ENCODE data around the gene TICAM2.

The TICAM2 gene

DNA sequence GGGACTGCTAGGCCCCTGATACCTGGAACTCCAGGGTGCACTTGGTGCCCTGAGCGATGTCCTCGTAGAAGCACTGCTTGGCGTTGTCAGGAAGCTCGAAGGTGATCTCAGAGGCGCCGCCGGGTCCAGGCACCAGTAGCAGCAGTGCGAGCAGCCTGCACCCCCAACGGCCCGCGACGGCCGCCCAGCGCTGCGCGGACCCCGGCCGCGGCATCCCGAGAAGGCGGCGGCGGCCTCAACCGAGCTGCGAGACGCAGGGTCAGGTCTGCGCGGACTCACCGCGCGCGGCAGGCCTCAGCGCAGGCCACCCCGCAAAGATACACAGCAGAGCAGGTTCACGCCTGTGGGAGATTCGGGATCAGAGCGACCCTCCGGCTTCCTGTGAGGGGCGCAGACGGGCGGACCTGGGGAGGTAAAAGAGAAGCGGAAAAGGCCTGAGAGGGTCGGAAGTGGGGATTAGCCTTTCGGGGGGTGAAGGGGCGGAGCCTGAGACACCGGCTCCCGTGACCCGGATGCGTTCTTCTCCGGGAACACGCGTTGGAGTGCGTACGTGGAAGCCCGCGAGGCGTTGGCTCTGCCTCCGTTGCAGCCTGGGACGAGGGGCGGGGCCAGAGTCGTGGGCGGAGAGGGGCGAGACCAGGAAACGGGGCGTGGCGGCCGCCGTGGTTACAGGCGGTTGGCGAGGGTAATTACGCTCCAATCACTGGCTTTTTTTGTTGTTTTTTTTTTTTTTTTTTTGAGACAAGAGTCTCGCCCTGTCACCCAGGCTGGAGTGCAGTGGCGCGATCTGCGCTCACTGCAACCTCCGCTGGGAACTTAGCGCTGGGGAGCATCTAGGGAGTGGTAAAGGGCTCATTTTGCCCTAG lies 23.5 kb upstream of the TICAM2 start, which contains the start of gene TMED7:
Gene TMED7, minus strand, starts transcription at position 458 of the 866 bp plus-strand sequence. Its CDS starts 244 bp downstream, at position 214.
- Mint-ChIP-seq H3K4me1 (ENCODE audit: low read depth) (peaks cover 32% of the 10 kb centered on the region), H3K9me3 (no peaks in the 10 kb centered on the region), H3K27me3 (no peaks in the 10 kb centered on the region), H3K4me3 (no peak within 1 kb of the TSS), H3K36me3 (ENCODE audit: low read depth) (peaks cover 16% of the 10 kb centered on the region), H3K27ac (peak within 1 kb of the TSS; percentile 79)

DNA sequence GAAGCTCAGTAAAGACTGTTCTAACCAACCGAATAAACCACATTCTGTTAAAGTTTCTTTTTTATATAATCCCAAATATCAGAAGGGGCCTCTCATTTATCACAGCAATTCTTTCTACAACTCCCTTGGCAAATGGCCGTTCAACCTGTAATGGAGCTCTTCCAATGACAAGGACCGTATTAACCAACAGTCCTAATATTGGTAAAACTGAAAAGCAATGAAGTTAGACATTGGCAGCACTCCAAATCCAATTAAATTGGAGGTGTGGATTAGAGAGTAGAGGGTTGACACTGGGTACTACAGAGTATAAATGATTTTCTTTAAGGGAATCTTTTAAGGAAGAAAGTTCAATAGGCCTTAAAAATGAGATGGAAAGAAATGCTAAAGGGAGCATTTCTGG lies 22.7 kb upstream of the TICAM2 start:
- H3K4me1 Mint-ChIP-seq (ENCODE audit: low read depth) = peaks cover 32% of the 10 kb centered on the region
- peaks cover 24% of the 10 kb centered on the region for H3K36me3 Mint-ChIP-seq (ENCODE audit: low read depth)
- no peaks in the 10 kb centered on the region for H3K9me3 Mint-ChIP-seq
- no peaks in the 10 kb centered on the region for H3K27me3 Mint-ChIP-seq
- H3K27ac Mint-ChIP-seq = peak overlapping the region; percentile 79
- H3K4me3 Mint-ChIP-seq = no peak overlapping the region

GRCh38 chr5:115623658-115624057 lies 21.4 kb upstream of the TICAM2 start:
- Mint-ChIP-seq H3K27ac (no peak overlapping the region), H3K4me3 (no peak overlapping the region), H3K4me1 (ENCODE audit: low read depth) (peaks cover 32% of the 10 kb centered on the region), H3K27me3 (no peaks in the 10 kb centered on the region), H3K9me3 (no peaks in the 10 kb centered on the region), H3K36me3 (ENCODE audit: low read depth) (peaks cover 35% of the 10 kb centered on the region)

DNA sequence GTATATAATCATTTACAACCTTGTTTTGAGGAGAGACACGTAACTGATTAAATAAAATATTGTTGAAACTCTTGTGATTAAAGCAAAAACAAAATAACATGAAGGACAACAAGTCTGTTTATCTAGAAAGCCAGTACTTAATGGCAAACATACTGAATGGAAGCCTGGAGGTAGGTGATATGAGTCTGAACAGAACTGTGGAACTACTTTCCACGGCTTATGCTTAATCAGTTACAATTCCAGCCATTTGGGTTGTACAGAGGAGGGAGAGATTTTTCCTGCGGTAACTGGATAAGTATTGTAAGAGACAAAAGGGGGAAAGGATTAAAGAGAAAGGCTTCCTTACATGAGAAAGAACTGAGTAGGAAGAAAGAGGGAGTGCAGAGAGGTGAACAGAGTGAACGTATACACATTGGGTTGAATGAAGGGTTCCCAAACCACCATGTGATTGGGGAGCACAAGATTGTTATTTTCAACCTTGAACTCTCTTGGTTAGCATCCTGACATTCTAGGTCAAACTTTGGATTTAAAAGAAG lies 19.2 kb upstream of the TICAM2 start:
- Mint-ChIP-seq H3K4me1 (ENCODE audit: low read depth) (peaks cover 29% of the 10 kb centered on the region), H3K27ac (no peak overlapping the region), H3K4me3 (peak overlapping the region; percentile 5)

DNA sequence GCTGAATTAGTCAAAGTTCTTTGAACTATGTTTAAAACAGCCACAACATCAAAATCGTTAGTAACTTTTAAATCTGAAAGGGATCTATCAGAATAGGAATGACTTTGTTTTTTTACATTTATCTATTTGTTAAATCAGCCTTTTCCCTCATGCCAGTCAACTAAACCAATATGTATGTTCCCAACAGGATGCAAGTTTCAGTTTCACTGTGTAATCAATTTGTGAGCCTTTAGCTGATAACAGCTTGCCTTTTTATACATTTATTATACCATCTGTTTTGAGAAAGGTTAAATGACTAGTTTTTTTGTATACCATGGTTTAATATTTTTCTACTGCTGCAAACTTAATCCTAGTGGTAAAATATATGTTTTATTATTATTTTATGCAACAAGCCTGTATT lies 14.6 kb upstream of the TICAM2 start:
- Mint-ChIP-seq H3K27me3 (no peaks in the 10 kb centered on the region), H3K4me1 (ENCODE audit: low read depth) (peaks cover 14% of the 10 kb centered on the region), H3K4me3 (no peak overlapping the region), H3K9me3 (no peaks in the 10 kb centered on the region), H3K36me3 (ENCODE audit: low read depth) (peaks cover 83% of the 10 kb centered on the region), H3K27ac (no peak overlapping the region)

More for the DNA sequence above, 19.2 kb upstream of the TICAM2 start:
- no peaks in the 10 kb centered on the region for H3K9me3 Mint-ChIP-seq
- peaks cover 54% of the 10 kb centered on the region for H3K36me3 Mint-ChIP-seq (ENCODE audit: low read depth)
- H3K27me3 Mint-ChIP-seq = no peaks in the 10 kb centered on the region

GRCh38 chr5:115616472-115616871 lies 14.2 kb upstream of the TICAM2 start:
- Mint-ChIP-seq H3K27ac (no peak overlapping the region), H3K36me3 (ENCODE audit: low read depth) (peaks cover 85% of the 10 kb centered on the region), H3K9me3 (no peaks in the 10 kb centered on the region), H3K4me1 (ENCODE audit: low read depth) (peaks cover 11% of the 10 kb centered on the region), H3K27me3 (no peaks in the 10 kb centered on the region), H3K4me3 (no peak overlapping the region)

GRCh38 chr5:115611873-115612272 lies 9.6 kb upstream of the TICAM2 start:
- Mint-ChIP-seq H3K36me3 (ENCODE audit: low read depth) (peaks cover 54% of the 10 kb centered on the region), H3K9me3 (no peaks in the 10 kb centered on the region), H3K4me3 (no peak overlapping the region), H3K27ac (no peak overlapping the region), H3K27me3 (no peaks in the 10 kb centered on the region), H3K4me1 (ENCODE audit: low read depth) (peaks cover 18% of the 10 kb centered on the region)

- Mint-ChIP-seq H3K27ac (no peak overlapping the region), H3K36me3 (ENCODE audit: low read depth) (peaks cover 52% of the 10 kb centered on the region), H3K4me1 (ENCODE audit: low read depth) (peaks cover 20% of the 10 kb centered on the region), H3K4me3 (no peak overlapping the region), H3K27me3 (no peaks in the 10 kb centered on the region), H3K9me3 (no peaks in the 10 kb centered on the region)
These were observed 5.7 kb upstream of the TICAM2 start for GRCh38 chr5:115607935-115608334.

GRCh38 chr5:115605436-115605835 lies 3.2 kb upstream of the TICAM2 start:
- peaks cover 37% of the 10 kb centered on the region for H3K36me3 Mint-ChIP-seq (ENCODE audit: low read depth)
- no peaks in the 10 kb centered on the region for H3K27me3 Mint-ChIP-seq
- H3K4me3 Mint-ChIP-seq = no peak overlapping the region
- H3K9me3 Mint-ChIP-seq = no peaks in the 10 kb centered on the region
- no peak overlapping the region for H3K27ac Mint-ChIP-seq
- peaks cover 39% of the 10 kb centered on the region for H3K4me1 Mint-ChIP-seq (ENCODE audit: low read depth)

- H3K4me3 Mint-ChIP-seq = peak overlapping the region; percentile 69
- peaks cover 32% of the 10 kb centered on the region for H3K36me3 Mint-ChIP-seq (ENCODE audit: low read depth)
- no peaks in the 10 kb centered on the region for H3K9me3 Mint-ChIP-seq
- no peaks in the 10 kb centered on the region for H3K27me3 Mint-ChIP-seq
- H3K27ac Mint-ChIP-seq = peak overlapping the region; percentile 75
- peaks cover 40% of the 10 kb centered on the region for H3K4me1 Mint-ChIP-seq (ENCODE audit: low read depth)
These were observed 379 bp upstream of the TICAM2 start for GRCh38 chr5:115602591-115603125.

GRCh38 chr5:115600766-115601165 lies 1.5 kb downstream of the TICAM2 start:
- Mint-ChIP-seq H3K4me3 (peak overlapping the region; percentile 25), H3K27ac (peak overlapping the region; percentile 38)

DNA sequence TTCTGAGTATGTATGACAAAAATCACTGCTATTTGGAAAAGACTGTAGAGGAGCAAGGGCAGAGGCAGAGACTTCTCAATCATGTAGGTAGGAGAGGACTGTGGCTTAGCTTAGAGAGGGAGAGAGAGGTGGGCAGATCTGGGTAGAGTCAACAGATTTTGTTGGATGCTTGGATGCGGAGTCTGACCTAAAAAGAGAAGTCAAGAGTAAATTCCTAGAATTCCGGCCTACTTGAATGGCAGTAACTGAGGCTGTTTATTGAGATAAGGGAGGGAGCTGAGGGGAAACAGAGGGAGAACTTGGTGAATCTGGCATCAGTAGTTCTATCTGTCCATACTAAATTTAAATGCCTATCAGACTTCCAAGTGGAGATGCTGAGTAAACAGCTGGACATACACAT lies 2.4 kb downstream of the TICAM2 start:
- H3K27ac Mint-ChIP-seq = no peak overlapping the region
- H3K36me3 Mint-ChIP-seq (ENCODE audit: low read depth) = peaks cover 12% of the 10 kb centered on the region
- no peaks in the 10 kb centered on the region for H3K9me3 Mint-ChIP-seq
- H3K27me3 Mint-ChIP-seq = no peaks in the 10 kb centered on the region
- peaks cover 40% of the 10 kb centered on the region for H3K4me1 Mint-ChIP-seq (ENCODE audit: low read depth)
- H3K4me3 Mint-ChIP-seq = no peak overlapping the region

More at GRCh38 chr5:115600766-115601165, 1.5 kb downstream of the TICAM2 start:
- Mint-ChIP-seq H3K4me1 (ENCODE audit: low read depth) (peaks cover 40% of the 10 kb centered on the region), H3K9me3 (no peaks in the 10 kb centered on the region), H3K36me3 (ENCODE audit: low read depth) (peaks cover 19% of the 10 kb centered on the region), H3K27me3 (no peaks in the 10 kb centered on the region)

GRCh38 chr5:115599502-115599901 lies 2.8 kb downstream of the TICAM2 start:
- no peaks in the 10 kb centered on the region for H3K9me3 Mint-ChIP-seq
- H3K27me3 Mint-ChIP-seq = no peaks in the 10 kb centered on the region
- H3K4me3 Mint-ChIP-seq = no peak overlapping the region
- peaks cover 40% of the 10 kb centered on the region for H3K4me1 Mint-ChIP-seq (ENCODE audit: low read depth)
- peaks cover 10% of the 10 kb centered on the region for H3K36me3 Mint-ChIP-seq (ENCODE audit: low read depth)
- no peak overlapping the region for H3K27ac Mint-ChIP-seq

DNA sequence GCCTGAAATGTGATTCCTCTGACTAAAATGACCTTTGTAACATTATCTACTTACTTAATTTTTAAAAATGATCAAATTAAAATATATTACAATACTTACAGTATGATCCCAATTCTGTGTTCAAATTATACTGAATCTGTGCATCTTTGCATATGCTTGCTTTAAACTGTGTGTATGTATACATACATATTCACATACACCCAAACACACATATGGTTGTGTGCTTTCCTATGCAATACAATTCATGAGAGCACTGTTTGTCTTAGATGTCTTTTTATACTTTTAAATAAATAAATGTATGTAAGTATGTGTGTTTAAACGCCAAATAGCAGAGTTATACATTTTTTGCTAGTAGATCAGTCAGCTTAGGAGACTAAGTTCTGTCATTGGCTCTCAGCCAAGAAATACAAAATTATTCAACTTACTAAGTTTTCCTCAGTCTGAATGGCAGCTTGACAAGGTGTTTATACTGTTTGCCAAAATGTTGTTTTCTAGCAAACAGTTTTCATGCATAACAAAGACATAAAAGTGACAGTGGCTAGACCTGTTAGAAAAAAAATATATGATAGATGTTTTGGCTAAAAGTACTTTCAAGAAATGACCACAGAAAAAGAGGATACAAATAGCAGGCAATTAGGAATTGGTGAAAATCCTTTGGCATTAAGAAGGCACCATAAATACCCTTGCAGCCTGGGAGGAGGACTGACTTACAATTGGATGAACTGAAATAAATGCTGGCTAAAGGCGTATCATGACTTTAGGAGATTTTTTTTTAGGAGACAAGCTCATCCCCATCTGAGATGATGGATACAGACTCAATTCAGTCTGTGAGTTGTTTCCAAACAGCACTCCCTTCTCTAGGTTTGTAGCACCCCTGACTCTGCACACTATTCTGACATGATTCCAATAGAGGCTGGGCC lies 7.9 kb downstream of the TICAM2 start:
- Mint-ChIP-seq H3K4me1 (ENCODE audit: low read depth) (peaks cover 2% of the 10 kb centered on the region), H3K27ac (no peak overlapping the region), H3K27me3 (no peaks in the 10 kb centered on the region), H3K36me3 (ENCODE audit: low read depth) (no peaks in the 10 kb centered on the region), H3K9me3 (no peaks in the 10 kb centered on the region), H3K4me3 (no peak overlapping the region)
